NCI-H2171 (cell line): ENCODE measurements around the gene HOXA4.

Experiments used
- DNase-seq: peaks from one replicate; lab custom pipeline; 2025; lab: John Stamatoyannopoulos, UW

HOXA4 gene

GRCh38 chr7:27133409-27134231, 3.1 kb upstream of the HOXA4 start:
- DNase-seq: no peak

DNA sequence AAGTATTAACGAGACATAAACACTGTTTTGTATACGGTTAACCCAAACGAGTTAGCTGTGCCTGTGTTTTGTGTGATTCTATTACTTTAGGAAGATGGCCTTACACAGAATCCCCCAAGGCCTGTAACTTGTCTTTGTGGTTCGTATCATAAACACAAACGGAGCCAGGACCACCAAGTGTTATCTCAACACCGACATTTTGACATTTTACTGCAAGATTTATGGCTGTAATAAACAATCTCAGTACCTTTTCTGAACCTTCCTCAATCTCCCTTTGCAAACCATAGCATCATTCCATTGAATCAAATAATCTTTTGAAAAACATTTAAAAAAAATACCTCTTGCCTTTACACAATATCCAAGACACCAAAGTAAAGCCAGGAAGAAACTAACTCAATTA, 2.4 kb upstream of the HOXA4 start:
- DNase-seq: no peak

DNA sequence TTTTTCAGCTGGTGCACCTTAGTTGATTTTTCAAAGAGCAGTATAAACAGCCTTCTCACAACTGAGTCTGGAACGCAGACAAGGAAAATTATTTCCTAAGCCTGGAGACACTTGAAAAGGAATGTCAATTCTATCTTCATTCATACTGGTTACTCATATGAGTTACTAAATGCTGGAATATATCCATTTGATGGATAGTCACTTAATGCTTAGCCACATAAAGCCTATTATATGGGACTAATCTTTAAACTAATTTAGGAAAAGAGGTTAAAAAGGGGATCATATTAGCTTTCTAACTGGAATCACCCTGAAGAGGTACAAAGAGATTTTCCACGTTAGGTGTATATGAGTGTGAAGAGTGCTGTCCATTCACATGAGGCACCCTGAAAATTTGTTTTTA, 1.7 kb upstream of the HOXA4 start:
- DNase-seq: no peak

DNA sequence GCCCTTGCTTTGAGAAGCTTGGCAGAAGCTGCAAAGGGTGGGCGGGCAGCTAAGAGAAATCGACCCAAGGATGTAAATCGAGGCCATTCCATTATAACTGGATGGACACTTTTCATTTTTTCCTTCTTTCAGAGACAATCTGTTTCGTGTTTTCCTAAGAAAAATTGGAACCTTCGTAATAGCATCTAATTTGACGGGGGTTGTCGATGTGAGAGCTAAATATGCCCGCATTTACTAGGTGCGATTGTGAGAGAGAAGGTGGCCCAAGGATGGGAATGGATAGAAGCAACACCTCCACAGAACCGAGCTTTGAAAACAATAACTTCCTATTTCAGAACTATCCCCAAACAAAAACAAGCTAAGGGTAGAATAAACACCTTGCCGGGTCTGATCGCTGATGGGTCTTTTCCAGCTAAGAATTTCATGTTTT, 848 bp upstream of the HOXA4 start:
- DNase-seq: no peak

- DNase-seq: peak; percentile 29
Measured at GRCh38 chr7:27129729-27130539, 623 bp downstream of the HOXA4 start.

DNA sequence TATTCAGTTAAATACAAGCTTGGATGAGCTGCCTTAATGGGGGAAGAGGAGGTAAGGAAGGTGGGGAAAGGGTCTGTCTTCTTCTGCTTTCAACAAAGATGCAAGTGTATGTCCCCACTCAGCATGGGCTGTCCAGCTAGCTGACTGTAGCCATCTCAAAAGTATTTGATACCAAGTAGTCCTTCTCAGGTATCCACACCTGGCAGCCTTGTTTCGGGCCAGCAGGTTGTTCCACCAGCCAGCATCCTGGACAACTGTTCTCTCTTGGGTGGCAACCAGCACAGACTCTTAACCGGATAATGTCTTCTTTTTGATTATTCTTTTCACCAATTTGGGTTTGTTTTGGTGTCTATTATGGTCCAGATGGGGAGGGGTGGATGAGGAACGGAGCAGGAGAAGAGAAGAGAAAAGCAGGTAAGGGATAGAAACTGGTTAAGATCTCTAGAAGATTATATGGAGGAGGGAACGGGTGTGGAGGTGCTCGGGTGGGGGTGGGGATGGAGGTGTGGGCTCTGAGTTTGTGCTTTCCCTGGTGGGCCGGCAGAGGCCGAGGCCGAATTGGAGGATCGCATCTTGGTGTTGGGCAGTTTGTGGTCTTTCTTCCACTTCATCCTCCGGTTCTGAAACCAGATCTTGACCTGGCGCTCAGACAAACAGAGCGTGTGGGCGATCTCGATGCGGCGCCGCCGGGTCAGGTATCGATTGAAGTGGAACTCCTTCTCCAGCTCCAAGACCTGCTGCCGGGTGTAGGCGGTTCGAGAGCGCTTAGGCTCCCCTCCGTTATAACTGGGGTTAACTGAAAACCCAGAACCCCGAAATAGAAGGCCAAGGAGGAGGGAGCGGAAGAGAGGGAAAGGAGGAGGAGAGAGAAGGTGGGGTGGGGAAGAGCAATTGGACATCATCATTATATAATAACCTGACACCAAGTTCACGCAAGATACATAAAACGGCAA, 1.5 kb downstream of the HOXA4 start:
- no peak for DNase-seq

- DNase-seq: no peak
Measured at GRCh38 chr7:27128034-27128433, 2.5 kb downstream of the HOXA4 start.

GRCh38 chr7:27126596-27127327, 3.8 kb downstream of the HOXA4 start:
- no peak for DNase-seq

DNA sequence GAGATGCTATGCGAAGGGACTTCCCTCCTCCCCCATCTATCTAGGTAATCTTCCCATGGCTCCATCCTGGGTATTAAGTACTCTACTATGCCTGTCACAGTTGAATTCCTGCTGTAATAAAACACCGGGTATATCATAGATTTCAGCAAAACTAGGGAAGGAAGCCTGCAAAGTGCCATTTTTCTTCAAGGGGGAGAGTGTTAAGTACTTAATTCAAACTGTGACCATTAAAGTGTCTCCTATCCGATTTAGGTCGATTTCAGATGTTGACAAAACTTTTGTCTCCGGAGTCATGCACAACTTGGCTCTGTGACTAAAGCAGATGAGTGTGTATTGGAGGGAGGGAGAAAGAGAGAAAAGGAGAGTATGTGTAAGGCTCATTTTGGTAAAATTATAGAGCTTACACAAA, 4.6 kb downstream of the HOXA4 start:
- DNase-seq: no peak

- DNase-seq: no peak
Measured at GRCh38 chr7:27124902-27125689, 5.5 kb downstream of the HOXA4 start.

DNA sequence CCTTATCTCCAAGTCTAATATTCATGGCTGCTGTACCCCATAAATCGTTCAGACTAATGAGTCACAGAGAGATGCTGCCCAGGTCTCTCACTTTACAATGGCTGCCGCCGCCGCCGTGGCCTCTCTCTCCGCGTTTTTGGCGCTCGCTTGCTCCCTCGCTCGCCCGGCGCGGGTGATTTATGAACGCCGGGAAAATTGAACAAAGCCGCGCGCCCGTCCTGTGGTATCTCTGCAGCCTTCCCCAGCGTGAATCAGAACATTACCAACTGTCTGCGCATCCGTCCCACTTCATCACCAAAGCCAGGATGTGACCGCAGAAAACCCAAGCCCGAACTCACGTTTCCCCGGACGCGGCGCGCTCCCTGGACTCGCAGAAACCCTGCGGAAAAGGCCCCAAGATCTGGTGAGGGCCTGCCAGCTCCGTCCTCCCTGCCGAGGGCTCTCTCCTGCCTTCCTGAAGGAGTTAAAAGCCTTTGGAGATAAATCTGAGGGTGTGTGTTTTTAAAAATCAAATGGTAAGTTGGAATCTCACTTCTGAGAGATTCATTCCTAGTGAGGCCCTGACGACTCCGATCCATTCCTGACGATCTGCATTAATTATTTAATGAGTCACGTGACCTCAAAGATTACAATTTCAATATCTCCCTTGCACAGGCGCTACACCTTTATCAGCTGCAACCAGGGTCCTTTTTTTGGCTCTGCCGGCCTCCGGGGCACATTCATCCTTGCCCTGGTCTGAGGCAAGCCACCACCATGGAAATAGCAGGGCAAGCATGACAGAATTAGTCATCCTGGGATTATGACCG, 6.3 kb downstream of the HOXA4 start:
- DNase-seq: no peak

GRCh38 chr7:27123477-27124053, 7.0 kb downstream of the HOXA4 start:
- no peak for DNase-seq

GRCh38 chr7:27123007-27123476, 7.5 kb downstream of the HOXA4 start:
- DNase-seq: no peak

DNA sequence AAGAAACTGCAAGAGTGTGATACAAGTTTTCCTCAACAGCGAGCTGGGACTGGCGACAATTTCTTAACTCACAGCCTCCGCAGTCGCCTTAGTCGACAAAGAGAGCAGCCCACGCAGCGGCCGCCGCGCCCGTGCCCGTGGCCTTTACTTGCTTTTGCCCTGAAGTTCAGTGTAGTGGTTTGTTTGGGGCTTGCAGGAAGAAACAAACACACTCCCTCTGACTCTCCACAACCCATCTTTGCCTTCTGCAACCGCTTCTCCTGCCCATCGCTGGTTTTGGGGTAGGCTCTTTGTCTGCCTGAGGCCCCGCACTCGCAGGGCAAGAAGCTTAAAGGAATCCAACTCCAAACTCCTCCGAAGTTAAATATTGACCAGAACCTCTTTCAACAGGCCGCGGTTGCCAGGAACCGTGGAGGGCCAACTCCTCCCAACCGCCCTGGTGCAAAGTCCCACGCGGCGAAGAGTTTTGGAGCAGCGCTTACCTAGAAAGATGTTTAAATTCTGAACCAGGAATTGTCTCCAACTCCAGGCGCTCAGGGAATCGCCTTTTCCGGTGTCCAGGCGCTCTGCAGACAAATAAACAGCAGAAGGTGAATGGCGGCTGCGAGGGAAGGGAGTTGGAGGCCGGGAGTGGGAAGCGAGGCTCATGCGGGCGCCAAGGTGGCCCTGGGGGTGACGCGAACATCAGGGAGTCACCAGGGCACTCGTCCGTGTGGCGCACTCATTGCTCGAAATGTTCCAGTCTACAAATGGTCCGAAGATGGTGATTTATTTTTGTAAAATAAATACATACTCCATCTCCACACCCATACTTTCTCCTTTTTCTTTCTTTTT, 8.3 kb downstream of the HOXA4 start:
- DNase-seq: no peak

GRCh38 chr7:27121684-27122076, 8.9 kb downstream of the HOXA4 start:
- DNase-seq: no peak

- no peak for DNase-seq
Measured at GRCh38 chr7:27119412-27119911, 11.1 kb downstream of the HOXA4 start.

DNA sequence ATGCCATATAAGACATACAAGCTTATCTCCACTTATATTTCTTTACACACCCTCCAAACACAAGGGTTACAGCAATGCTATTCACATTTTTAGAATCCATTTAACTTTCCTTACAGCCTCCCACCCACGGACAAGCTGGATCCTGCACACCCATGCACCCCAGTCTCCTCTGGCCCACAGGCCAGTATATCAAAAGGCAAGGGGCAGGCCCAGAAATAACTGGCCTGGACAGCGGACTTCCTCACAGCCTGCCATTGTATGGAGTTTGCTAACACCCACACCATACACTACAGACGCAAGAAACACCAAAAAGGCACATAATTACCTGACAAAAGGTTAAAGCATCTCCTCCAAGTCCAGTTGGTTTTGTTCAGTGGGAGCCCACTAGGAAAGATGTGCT, 12.0 kb downstream of the HOXA4 start:
- no peak for DNase-seq

DNA sequence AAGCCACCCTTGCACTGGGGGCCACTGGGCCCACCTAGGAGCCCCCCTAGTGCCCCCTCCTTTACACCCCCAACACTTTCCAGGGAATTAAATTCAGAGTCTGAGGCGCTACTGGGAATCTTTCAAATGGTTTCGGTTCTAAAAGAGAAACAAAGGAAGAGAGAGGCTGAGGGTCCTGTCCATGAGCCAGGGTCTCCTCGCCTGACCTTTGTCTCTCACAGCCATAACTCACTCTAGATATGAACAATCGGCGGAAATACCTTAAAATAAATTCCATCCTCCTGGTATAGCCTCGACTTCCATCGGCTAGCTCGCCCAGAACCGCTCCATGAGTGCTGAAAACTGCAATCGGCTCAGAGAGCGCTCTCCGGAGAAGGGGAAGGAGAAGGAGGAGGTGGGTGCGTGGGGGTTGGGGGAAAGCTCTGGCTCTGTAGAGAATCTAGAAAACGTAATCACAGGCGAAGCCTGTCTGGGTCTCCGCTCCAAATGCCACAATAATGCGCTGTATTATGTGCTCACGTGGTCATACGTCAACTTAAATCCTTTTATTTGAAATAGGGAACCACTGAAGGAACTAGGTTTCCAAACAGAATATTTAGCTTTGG, 12.6 kb downstream of the HOXA4 start:
- no peak for DNase-seq
